DMS53 (cell line): ENCODE data around the gene AKAP10.
"Not testable (repeated sequence)": the region's sequence is repeated elsewhere in the genome, so short reads cannot be mapped to it uniquely, and the experiment has no call there.

Experiments
- DNase-seq: peaks from one replicate; lab custom pipeline; 2025; lab: John Stamatoyannopoulos, UW

AKAP10 gene, protein sequence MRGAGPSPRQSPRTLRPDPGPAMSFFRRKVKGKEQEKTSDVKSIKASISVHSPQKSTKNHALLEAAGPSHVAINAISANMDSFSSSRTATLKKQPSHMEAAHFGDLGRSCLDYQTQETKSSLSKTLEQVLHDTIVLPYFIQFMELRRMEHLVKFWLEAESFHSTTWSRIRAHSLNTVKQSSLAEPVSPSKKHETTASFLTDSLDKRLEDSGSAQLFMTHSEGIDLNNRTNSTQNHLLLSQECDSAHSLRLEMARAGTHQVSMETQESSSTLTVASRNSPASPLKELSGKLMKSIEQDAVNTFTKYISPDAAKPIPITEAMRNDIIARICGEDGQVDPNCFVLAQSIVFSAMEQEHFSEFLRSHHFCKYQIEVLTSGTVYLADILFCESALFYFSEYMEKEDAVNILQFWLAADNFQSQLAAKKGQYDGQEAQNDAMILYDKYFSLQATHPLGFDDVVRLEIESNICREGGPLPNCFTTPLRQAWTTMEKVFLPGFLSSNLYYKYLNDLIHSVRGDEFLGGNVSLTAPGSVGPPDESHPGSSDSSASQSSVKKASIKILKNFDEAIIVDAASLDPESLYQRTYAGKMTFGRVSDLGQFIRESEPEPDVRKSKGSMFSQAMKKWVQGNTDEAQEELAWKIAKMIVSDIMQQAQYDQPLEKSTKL

DNA sequence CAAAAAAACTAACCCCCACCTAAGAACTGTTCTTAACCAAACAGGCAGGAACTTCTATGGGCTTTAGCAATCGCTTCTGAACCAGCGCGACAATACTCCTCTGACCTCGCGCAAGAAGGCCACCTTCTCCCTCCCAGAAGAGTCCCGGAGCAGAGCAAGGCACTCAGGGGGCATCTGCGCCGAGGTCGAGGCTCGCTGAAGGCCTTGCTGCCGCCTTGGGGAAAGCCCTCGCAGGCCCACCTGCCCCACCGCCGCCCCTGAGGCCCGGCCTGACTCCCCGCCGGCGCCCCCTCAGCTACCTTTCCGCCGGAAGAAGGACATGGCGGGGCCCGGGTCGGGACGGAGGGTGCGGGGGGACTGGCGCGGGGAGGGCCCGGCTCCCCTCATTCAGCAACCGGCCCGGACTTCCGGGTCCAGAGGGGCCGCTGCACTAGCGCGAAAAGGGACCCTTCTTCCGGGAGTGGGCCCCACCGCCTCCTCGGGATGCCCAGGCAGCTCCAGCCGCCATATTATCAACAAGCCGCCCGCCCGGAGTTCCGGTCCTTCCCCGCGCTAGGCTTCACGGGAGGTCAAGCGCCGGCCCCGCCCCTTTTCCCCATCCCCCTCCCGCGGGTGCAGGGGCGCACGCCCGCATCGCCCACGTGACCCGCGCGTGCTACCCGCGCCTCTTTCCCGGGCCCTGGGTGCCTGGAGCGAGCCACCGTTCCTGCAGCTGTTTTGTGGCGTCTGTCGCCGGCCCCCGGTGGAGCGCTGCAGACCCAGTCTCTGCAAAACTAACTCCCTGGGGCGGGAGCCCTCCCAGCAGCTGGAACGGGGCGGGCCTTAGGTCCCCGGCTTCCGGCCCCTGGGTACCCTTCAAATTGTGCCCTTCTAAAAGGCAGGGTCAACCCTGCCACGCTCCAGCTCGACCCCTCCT is at the start of gene AKAP10:
Gene AKAP10 (minus strand): TSS at position 536 of the 916 bp plus-strand sequence. CDS start 149 bp downstream, at position 387.
- DNase-seq: peak; percentile 92

DNA sequence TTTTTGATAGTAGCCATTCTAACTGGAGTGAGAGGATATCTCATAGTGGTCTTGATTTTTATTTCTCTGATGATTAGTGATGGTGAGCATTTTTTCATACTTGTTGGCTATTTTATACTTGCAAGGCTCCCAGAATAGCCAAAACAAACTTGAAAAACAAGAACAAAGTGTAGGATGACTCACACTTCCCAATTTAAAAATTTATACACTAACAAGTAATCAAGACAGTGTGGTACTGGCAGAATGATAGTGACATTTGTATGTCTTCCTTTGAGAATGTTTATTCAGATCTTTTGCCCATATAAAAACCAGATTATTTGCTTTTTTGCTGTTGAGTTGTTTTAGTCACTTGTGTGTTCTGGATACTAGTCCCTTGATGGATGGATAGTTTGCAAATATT is 49.3 kb upstream of the AKAP10 start:
- no peak for DNase-seq

DNA sequence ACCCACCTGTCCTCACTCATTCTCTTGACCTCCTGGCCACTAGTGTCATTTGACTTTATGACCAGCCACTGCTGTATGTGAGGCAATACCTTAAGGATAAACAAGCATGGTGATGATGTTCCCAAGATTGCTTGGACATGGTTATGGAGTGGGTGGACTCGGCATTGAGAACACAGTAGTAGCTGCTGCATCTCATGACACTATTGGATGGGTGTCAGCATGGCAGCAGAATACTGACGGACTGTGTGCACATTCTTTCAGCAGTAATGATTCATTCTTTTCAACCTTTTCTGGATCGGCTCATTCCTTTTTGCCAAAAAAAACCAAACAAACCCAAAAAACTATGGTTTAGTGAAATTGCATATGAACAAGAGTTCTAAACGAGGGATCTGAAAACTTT is 45.1 kb upstream of the AKAP10 start:
- DNase-seq: no peak

DNA sequence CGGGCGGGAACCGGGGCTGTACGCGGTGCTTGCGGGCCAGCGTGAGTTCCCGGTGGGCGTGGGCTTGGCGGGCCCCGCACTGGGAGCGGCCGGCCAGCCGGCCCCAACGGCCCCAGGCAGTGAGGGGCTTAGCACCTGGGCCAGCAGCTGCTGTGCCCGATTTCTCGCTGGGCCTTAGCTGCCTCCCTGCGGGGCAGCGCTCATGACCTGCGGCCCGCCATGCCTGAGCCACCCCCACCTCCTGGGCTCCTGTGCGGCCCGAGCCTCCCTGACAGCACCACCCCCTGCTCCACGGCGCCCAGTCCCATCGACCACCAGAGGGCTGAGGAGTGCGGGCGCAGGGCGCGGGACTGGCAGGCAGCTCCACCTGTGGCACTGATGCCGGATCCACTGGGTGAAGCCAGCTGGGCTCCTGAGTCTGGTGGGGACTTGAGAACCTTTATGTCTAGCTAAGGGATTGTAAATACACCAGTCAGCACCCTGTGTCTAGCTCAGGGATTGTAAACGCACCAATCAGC is 38.9 kb upstream of the AKAP10 start:
- not testable (repeated sequence) for DNase-seq

GRCh38 chr17:20012017-20012536 is 34.4 kb upstream of the AKAP10 start:
- DNase-seq: no peak

GRCh38 chr17:20010936-20011335 is 33.3 kb upstream of the AKAP10 start:
- DNase-seq: no peak

DNA sequence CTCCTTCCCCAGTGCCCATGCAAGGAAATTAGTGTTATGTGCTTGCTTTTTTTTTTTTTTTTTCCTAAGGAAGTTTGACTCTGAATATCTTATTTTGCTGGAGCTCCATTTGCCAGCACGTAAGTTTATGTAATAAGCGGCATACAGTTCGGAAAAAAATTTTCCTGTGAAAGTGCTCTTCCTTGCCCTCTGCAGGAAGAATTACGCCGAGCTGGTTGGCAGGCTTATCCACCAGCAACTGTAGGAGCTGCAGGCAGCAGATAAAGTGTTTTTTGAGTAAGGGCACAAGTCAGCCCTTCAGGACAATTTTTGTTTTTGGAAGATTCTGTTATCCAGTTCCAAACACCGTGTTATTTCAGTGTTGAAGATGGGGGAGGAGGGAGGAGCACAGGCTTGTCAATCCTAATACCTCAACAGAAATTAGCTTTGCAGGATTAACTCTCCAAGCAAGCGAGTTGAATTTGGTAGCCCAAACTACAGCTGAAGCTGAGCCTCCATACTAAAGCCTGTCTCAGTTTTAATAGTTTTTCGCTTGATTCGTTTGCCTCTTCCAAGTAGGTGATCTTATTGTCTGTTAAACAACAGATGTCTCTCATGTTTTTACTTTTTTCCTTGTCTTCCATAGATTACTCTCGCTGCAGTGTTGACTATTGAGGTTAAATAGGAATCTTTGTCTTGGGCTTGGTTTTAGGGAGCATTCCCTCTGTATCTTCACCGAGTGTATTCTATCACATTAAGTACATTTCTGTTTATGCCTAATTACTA is 32.7 kb upstream of the AKAP10 start:
- DNase-seq: peak; percentile 78

DNA sequence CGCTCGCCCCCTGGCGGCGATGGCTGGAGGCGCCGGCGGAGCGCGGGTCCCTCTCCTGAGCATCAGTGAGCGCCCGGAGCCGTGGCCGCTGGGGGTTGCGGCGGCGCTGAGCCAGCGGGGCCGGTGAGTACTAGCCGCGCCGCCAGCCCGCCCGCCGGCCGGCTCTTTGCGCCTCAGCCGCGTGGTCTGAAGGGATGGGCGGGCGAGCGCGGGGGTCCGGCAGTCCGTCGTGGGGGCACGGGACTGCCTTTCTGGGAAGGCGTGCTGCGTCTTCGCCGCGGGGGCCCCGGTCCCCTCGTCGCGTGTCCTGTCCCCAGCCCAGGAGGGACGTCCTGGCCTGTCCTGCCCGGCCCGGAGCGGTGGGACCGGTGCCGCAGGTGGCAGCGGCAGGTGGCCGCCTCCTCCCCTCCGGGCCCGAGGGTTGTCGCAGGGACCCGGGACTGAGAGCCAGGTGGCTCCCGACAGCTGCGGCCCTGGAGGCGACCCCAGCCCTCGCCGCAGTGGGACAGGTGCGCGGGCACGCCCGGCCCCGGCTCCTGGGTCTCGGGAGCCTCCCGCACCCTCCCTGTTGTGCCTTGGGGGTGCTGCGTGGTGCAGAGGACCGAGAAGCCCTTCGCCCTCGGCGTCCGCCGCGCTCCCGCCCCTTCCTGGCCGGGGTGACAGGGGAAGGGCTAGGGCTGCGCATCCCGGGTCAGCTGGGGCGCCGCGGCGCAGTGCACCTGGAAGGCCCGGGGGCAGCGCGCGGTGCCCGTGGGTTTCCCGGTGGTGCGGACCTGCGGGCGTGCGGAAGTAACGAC is 31.9 kb upstream of the AKAP10 start, which contains the start of gene SPECC1:
Gene SPECC1 (plus strand): TSS at position 58 of the 797 bp plus-strand sequence. CDS start 87,293 bp downstream, outside the sequence.
- DNase-seq: peak; percentile 85

DNA sequence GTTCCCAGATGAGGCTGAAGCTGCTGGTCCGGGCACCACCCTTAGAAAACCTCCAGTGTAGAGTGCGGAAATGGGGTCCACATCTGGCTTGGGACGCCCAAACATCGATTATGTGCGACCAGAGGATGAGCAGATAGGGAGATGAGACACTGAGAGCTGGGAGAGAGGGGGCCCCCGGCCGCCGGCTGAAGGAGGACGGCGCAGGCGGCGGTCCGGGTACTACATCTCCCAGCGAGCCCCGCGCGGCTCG is 31.3 kb upstream of the AKAP10 start:
- DNase-seq: no peak

DNA sequence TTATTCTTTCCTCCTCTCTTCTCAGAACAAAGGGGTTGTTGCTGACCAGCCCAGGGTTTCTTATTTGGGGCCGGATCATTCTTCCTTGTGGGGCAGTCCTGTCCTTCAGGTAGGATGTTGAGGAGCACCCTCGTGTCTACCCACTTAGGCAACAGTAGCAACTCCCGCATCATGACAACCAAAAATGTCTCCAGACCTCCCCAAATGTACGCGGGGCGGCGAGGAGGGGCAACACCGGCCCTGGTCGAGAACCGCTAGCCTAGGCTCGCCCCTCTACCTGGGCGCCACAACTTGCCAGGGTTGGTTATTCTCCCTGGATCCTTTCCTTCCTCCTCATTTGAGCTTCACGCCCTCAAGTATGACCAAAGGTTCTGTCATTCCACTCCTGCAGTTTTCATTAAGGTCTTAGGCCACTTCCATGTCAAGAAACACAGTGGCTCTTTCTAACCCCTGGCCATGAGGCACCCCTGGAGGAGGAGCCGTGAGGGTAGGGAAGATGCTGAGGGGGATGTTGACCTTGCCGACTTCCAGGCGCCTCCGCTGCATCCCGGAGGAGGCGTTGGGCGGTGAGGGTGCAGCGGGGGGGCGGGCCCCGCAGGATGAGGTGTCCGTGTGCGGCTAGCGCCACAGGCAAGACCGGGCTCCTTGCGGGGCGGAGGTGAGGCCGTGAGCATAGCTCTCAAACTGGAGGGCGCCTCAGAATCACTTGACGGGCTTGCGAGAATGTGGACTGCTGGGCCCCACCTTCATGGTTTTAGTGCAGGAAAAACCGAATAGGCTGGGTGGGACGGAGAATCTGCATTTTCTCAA is 30.8 kb upstream of the AKAP10 start:
- peak; percentile 64 for DNase-seq

- no peak for DNase-seq
Measured at GRCh38 chr17:19996502-19996901, 18.9 kb upstream of the AKAP10 start.

DNA sequence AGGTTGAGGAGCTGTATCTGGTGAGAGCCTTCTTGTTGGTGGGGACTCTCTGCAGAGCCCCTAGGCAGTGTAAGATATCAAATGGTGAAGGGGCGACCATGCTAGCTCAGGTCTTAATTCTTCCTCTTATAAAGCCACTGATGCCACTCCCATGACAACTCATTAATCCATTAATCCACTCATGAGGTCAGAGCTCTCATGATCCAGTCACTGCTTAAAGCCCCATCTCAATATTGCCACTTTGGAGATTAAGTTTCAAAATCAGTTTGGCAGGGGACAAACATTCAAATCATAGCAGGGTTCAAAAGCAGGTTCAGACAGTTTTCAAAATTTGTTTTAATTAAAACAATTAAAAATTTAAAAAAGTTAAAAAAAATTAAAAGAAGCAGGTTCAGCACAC is 18.5 kb upstream of the AKAP10 start:
- DNase-seq: no peak

DNA sequence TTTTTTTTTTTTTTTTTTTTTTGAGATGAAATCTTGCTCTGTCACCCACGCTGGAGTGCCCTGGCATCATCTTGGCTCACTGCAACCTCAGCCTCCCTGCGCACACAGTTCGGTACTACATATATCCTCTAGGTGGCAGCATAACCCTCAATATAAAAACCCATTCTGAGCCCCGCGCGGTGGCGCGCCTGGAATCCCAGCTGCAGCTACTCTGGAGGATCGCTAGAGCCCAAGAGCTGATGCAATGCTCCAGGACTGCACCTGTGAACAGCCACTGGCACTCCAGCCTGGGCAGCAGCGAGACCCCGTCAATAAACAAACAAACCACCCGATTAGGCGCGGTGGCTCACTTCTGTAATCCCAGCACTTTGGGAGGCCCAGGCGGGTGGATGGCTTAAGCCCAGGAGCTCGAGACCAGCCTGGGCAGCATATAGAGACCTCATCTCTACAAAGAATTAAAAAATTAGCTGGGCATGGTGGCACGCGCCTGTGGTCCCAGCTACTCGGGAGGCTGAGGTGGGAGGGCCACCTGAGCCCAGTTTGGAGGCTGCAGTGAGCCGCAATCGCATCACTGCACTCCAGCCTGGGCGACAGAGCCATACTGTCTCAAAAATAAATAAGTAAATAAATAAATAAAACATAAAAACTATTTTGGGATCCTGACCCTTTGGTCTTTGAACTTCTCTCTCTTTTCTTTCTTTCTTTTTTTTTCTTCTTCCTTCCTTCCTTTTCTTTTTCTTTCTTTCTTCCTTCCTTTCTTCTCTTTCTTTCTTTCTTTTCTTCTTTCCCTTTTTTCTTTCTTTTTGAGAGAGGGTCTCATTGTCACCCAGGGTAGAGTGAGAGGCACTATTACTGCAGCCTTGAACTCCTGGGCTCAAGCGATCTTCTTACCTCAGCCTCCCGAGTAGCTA is 15.4 kb upstream of the AKAP10 start:
- peak; percentile 96 for DNase-seq

DNA sequence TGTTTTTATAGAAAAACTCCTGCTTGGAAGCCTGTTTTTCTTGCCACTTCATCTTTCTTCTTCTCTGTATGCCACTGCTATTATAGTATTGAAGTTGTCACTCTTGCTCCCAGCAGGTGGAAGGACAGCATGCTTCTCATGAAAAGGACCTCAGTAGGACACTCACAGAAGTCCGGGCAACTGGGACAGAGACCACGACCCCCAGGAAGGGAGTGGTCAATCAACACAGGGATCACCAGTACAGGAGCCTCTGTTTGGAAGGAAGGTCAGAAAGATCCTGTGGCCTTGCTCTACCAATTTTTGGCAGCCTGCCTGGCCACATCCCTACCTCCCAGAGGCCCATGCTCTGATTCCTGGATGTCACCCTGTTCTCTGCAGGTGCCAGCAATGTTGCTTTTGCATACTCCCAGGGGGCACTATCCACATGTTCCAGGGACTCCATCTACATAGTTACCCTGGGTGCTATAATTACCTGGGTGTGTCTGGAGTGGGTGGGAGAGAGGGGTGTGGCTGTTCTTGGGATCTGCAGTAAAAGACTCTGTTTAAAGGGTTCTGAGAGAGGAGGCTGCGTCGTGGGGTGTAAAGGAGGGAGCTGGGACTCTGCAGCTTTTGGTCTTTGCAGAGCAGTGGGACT is 13.7 kb upstream of the AKAP10 start:
- DNase-seq: no peak

DNA sequence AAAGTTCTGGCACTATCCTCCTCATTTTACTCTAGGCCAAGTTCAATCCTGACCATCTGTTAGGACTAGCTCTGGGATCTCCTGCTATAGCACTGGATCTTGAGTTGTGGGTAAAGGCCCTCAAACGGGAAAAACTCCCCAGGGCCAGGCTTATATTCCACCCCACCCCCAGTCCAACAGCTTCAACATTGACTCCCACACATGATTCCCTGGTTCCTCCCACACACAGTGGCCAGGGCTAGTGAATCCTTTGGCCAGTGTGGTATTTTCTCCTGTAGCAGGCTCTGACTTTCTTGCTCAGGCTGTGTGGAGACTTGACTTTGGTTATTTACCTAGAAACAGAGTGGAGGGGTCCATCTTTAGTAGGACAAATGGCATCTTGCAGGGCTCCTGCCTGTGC is 10.3 kb upstream of the AKAP10 start:
- DNase-seq: no peak

DNA sequence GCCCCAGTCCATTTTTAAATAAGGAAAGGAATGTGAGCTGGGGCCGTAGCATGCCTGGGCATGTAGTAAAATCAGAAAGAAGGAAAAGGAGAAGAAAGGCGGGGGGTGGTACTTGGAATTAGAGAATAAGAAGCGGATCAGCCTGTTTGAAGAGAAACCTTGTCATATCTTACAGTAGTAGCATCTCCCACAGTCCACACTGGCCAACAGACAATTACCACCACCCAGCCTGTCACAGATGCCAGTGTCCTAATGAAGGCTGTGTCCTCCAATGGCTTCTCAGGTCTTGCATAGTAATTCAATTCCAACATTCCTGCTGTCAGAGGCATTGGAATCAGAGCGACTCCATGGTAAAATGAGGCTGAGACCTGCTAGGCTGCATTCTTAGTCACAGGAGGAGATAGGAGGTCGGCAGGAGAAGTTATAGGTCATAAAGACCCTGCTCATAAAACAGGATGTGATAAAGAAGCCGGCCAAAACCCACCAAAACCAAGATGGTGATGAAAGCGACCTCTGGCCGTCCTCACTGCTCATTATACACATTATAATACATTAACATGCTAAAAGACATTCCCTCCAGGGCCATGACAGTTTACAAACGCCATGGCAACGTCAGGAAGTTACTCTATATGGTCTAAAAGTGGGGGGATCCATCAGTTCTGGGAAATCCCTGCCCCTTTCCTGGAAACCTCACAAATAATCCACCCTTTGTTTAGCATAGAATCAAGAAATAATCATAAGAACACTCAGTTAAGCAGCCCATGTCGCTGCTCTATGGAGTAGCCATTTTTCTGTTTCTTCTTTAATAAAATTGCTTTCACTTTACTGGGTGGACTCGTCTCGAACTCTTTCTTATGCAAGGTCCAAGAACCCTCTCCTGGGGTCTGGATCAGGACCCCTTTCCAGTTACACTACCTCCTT is 9.6 kb upstream of the AKAP10 start:
- no peak for DNase-seq
